Panc1 (cell line): ENCODE data around the gene PCSK1N. TPM values are rescaled to one million over a fixed set of nuclear protein-coding genes. Genes with fewer than 3 reads are reported as not detected.

ENCODE experiments used
- ATAC-seq: fragments of 200-7000 bp; cut with Tn5 transposase; 2 replicates; pipeline ENCODE4 v1.9.1; 2020; ENCODE audit warnings: mild to moderate bottlenecking, moderate library complexity
- BruUV-seq: library from RNA; stranded (reverse); fragments of 400-500 nt; replicated peaks from 2 replicates; lab custom pipeline; 2021; lab: Mats Ljungman, UMichigan
- CTCF ChIA-PET: fragments of 300-600 bp; sonication (Branson Sonifier 250); formaldehyde crosslinking; loops from one replicate; lab custom pipeline; 2022; ENCODE audit warnings: antibody characterized with exemption; lab: Charles Lee
- POLR2A ChIA-PET: fragments of 300-600 bp; sonication (Branson Sonifier 250); formaldehyde crosslinking; loops from one replicate; lab custom pipeline; 2022; ENCODE audit warnings: antibody characterized with exemption; lab: Charles Lee
- DNase-seq: peaks from one replicate; pipeline ENCODE4 v3.0.0-alpha.2; 2010; ENCODE audit warnings: low read depth, low spot score
- H3K27ac ChIP-seq: 2 replicates; pipeline ENCODE4 v1.5.1; 2011; ENCODE audit warnings: mild to moderate bottlenecking, low read length, inconsistent platforms
- H3K27me3 ChIP-seq: fragments of 200-500 bp; sonication (Bioruptor generic); 2 replicates; pipeline ENCODE4 v1.6.0; 2014; ENCODE audit warnings: low read length, inconsistent platforms; ENCODE audit not compliant: control insufficient read depth, insufficient read depth
- H3K36me3 ChIP-seq: fragments of 200-500 bp; sonication (Bioruptor generic); 2 replicates; pipeline ENCODE4 v1.5.1; 2014; ENCODE audit warnings: inconsistent platforms, mild to moderate bottlenecking, low read length, moderate library complexity; ENCODE audit not compliant: control insufficient read depth, insufficient read depth
- H3K4me1 ChIP-seq: 2 replicates; pipeline ENCODE4 v1.5.1; 2011; ENCODE audit warnings: inconsistent platforms, mild to moderate bottlenecking, low read length, moderate library complexity; ENCODE audit not compliant: control insufficient read depth, insufficient read depth
- H3K4me3 ChIP-seq, 2 experiments: 2 replicates each; pipeline ENCODE4 v1.5.1; 2011 to 2012; ENCODE audit warnings: low read depth in 2 of 2, low read length in 2 of 2, mild to moderate bottlenecking in 2 of 2, inconsistent platforms in 1 of 2, moderate library complexity in 1 of 2
- H3K9me3 ChIP-seq: fragments of 200-500 bp; sonication (Bioruptor generic); 2 replicates; pipeline ENCODE4 v1.5.1; 2014; ENCODE audit warnings: low read depth, mild to moderate bottlenecking, inconsistent platforms, low read length, moderate library complexity; ENCODE audit not compliant: control insufficient read depth, insufficient read depth
- CTCF ChIP-seq: fragments of 450-650 bp; IDR thresholded peaks from 2 replicates; pipeline ENCODE4 v1.5.1; 2017; ENCODE audit warnings: mild to moderate bottlenecking
- POLR2AphosphoS5 ChIP-seq: IDR thresholded peaks from 2 replicates; pipeline ENCODE4 v1.6.1; 2012; ENCODE audit warnings: mild to moderate bottlenecking, low read depth, low read length, moderate library complexity
- REST ChIP-seq, 2 experiments: IDR thresholded peaks; 2 replicates each; pipeline ENCODE4 v1.6.1; 2011 to 2012; ENCODE audit warnings: low read depth in 2 of 2, control low read depth in 1 of 2, low read length in 1 of 2, mild to moderate bottlenecking in 1 of 2, moderate library complexity in 1 of 2; ENCODE audit not compliant: insufficient read depth in 1 of 2
- SIN3A ChIP-seq: IDR thresholded peaks from 2 replicates; pipeline ENCODE4 v1.6.1; 2012; ENCODE audit warnings: low read depth, mild to moderate bottlenecking, low read length, moderate library complexity, borderline replicate concordance; ENCODE audit not compliant: insufficient read depth
- TCF7L2 ChIP-seq: IDR thresholded peaks from 2 replicates; pipeline ENCODE4 v1.6.1; 2011; ENCODE audit warnings: mild to moderate bottlenecking, low read depth, low read length, inconsistent platforms
- in situ Hi-C: cut with HindIII; loops from 2 replicates; pipeline ENCODE4 v1.10.0; 2016; ENCODE audit warnings: low sequenced_read_pairs, low pct_unique_long_range_greater_than_20kb
- intact Hi-C: fragments of 100-400 bp; cut with micrococcal nuclease; formaldehyde crosslinking; loops from one replicate; pipeline ENCODE4 v1.10.0; 2022; ENCODE audit not compliant: unreplicated experiment
- total RNA-seq: library from RNA; stranded (reverse); gene quantifications from one replicate; pipeline ENCODE4 v1.2.1, GENCODE V29; 2021; ENCODE audit not compliant: unreplicated experiment

The PCSK1N gene
- total RNA-seq, 1 experiment from 2014 or later, result 17.8 TPM

- POLR2A ChIA-PET, result no interaction called here
- no peak for TF ChIP-seq REST (IDR thresholded peaks at IDR 0.05; ENCODE audit: insufficient read depth in 1 of 2, low read depth in 2 of 2, low read length in 1 of 2)
- TF ChIP-seq CTCF, result no peak
- no peak overlapping the region for H3K27ac ChIP-seq
- in situ Hi-C loops (no loop called here), intact Hi-C loops (no loop called here)
- H3K27me3 ChIP-seq, result no peaks in the 10 kb centered on the region
- DNase-seq, result no peak
- no TSS peak for BruUV-seq
- CTCF ChIA-PET, result no interaction called here
- no peaks in the 10 kb centered on the region for H3K9me3 ChIP-seq
- no peaks in the 10 kb centered on the region; the same call in 1 of the 2 replicates for H3K36me3 ChIP-seq
- H3K4me3 ChIP-seq, result no peak overlapping the region
- ATAC-seq, result no peak
- H3K4me1 ChIP-seq, result no peaks in the 10 kb centered on the region
Measured at GRCh38 chrX:48814722-48815121, 20.7 kb downstream of the PCSK1N start.

- H3K4me1 ChIP-seq, result no peaks in the 10 kb centered on the region
- no peaks in the 10 kb centered on the region for H3K9me3 ChIP-seq
- no peak for DNase-seq
- ChIA-PET POLR2A (no interaction called here), CTCF (no interaction called here)
- no peak for ATAC-seq
- no TSS peak for BruUV-seq
- intact Hi-C loops, result no loop called here
- no peak for TF ChIP-seq SIN3A
- no peak overlapping the region for H3K27ac ChIP-seq
- no peak overlapping the region for H3K4me3 ChIP-seq
- no peaks in the 10 kb centered on the region; the same call in 1 of the 2 replicates for H3K36me3 ChIP-seq
- H3K27me3 ChIP-seq, result no peaks in the 10 kb centered on the region
- in situ Hi-C loops, result no loop called here
Measured at GRCh38 chrX:48813644-48814043, 21.8 kb downstream of the PCSK1N start.

GRCh38 chrX:48806081-48806480, 29.3 kb downstream of the PCSK1N start:
- BruUV-seq, result no TSS peak
- no peak for DNase-seq
- ChIA-PET POLR2A (no interaction called here), CTCF (no interaction called here)
- intact Hi-C loops, result no loop called here
- Histone ChIP-seq H3K27me3 (no peaks in the 10 kb centered on the region), H3K9me3 (no peaks in the 10 kb centered on the region), H3K4me1 (no peaks in the 10 kb centered on the region), H3K4me3 (no peak overlapping the region), H3K36me3 (peaks cover 3% of the 10 kb centered on the region; the same call in 1 of the 2 replicates), H3K27ac (no peak overlapping the region)
- no peak for ATAC-seq
- in situ Hi-C loops, result no loop called here
- TF ChIP-seq CTCF (no peak), TCF7L2 (no peak), REST (IDR thresholded peaks at IDR 0.05; ENCODE audit: insufficient read depth in 1 of 2, low read depth in 2 of 2, low read length in 1 of 2) (no peak), POLR2AphosphoS5 (no peak), SIN3A (no peak)
